GM10266 (cell line): ENCODE data around the gene C11orf86.

Experiments used
- DNase-seq: peaks from one replicate; pipeline ENCODE4 v3.0.0; 2012; ENCODE audit errors: extremely low spot score
- CTCF ChIP-seq: IDR thresholded peaks from 2 replicates; pipeline ENCODE4 v1.5.1; 2012; ENCODE audit warnings: mild to moderate bottlenecking, low read depth; ENCODE audit not compliant: control insufficient read depth, insufficient read depth; ENCODE audit errors: missing control alignments

The C11orf86 gene

GRCh38 chr11:67007126-67007525 lies 32.0 kb downstream of the C11orf86 start:
- no peak for TF ChIP-seq CTCF
- no peak for DNase-seq

GRCh38 chr11:67010296-67010905 lies 35.3 kb downstream of the C11orf86 start:
- no peak for DNase-seq
- TF ChIP-seq CTCF: no peak

- no peak for TF ChIP-seq CTCF
- no peak for DNase-seq
Observed at GRCh38 chr11:67013511-67014045, 38.5 kb downstream of the C11orf86 start.

DNA sequence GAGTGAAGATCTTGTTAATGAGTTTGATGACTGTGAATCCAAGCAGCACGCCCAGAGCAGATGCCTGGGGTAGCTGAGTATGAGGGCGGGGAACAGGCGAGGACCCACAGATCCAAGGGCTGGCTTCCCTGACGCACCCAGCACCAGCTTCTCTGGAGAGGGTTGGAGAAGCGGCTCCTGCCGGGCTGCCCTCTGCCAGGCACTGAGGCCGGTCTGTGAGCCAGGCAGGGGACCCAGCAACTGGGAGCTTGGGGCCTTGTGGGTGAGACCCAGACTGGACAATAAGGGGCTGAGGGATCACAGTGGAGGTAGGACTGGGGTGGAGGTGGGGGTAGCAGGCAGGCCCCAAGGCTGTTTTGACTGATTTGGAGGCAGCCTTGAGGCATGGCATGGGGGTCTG lies 39.2 kb downstream of the C11orf86 start:
- TF ChIP-seq CTCF: no peak
- no peak for DNase-seq

DNA sequence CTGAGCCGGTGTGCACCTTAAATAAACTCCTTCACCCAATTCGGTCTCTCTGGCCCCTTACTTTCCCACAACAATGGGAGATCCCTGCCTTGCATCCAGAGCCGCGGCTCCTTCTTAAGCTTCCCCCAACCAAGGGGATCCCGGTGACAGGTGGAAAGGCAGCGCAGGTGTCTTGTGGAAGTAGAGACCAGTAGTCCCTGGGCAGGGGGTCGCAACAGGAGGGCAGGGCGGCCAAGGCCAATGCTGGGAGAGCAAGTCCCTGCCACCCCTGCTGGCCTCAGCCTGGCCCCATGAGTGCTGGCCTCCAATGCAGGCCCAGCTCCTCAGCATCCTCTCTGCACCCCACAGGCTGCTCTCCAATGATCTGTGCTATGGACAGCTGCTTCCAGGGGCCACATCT lies 39.9 kb downstream of the C11orf86 start:
- TF ChIP-seq CTCF: no peak
- no peak for DNase-seq

DNA sequence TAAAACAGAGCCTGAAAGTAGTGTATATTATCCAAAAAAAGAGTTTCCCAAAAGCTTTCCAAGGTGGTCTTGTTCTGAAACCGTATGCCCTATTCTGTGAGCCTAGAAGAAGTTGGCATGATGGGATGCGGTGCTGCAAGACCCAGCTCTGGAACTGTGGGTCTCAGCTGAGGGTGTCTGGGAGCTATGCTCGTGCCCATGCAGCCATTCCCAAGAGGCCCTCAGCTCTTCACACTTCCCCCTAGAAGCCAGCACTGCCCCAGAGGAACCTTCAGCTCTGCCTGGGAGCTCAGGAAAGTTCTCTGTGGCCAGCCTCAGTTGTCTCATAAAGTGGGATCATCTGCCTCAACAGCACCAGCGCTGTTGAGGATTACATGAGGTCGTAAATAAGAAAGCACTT lies 41.4 kb downstream of the C11orf86 start:
- no peak for DNase-seq
- no peak for TF ChIP-seq CTCF

- no peak for DNase-seq
- TF ChIP-seq CTCF: no peak
Observed at GRCh38 chr11:67020949-67021348, 45.8 kb downstream of the C11orf86 start.
